ENCODE data around the gene FAF1. TPM values are rescaled to one million over a fixed set of nuclear protein-coding genes. Genes with fewer than 3 reads are reported as not detected.
"Not testable (repeated sequence)": the region's sequence is repeated elsewhere in the genome, so short reads cannot be mapped to it uniquely, and the experiment has no call there.

FAF1 gene
- total RNA-seq, 1 experiment from 2014 or later, result 124 TPM

DNA sequence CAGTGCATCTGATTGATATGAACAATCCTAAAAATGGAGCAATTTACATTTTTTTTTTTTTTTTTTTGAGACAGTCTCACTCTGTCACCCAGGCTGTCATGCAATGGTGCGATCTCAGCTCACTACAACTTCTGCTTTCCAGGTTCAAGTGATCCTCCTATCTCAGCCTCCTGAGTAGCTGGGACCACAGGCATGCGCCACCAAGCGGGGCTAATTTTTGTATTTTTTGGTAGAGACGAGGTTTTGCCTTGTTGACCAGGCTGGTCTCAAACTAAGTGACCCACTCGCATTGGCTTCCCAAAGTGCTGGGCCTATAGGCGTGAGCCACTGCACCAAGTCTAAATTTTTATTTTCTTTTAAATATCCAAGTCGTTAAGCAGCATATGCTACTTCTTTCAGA lies 109.0 kb downstream of the FAF1 start:
- Histone ChIP-seq H3K36me3 (peaks cover 8% of the 10 kb centered on the region), H3K27me3 (no peaks in the 10 kb centered on the region), H3K4me1 (no peaks in the 10 kb centered on the region), H3K4me3 (no peak overlapping the region), H3K27ac (no peak overlapping the region), H3K9me3 (replicated peaks) (peaks cover 11% of the 10 kb centered on the region)
- DNase-seq, result no peak

DNA sequence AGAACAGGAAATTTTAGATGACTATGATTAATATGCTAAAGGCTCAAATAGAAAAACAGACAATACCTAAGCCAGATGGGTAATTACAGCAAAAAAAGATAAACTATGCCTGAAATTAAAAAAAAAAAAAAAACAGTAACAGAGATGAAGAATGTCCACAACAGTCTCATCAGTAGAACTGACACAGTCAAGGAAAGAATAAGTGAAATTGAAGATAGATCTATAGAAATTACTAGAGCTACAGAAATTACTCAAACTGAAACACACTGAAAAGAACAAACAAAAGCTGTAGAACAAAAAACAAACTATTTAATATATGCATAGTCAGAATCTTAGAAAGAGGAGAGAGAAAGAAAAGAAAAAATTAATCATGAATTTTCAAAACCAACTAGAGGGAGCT lies 112.8 kb downstream of the FAF1 start:
- no peak for DNase-seq
- peaks cover 11% of the 10 kb centered on the region for H3K9me3 ChIP-seq (replicated peaks)
- peaks cover 8% of the 10 kb centered on the region for H3K36me3 ChIP-seq
- H3K27ac ChIP-seq, result no peak overlapping the region
- H3K27me3 ChIP-seq, result no peaks in the 10 kb centered on the region
- no peaks in the 10 kb centered on the region for H3K4me1 ChIP-seq
- no peak overlapping the region for H3K4me3 ChIP-seq

DNA sequence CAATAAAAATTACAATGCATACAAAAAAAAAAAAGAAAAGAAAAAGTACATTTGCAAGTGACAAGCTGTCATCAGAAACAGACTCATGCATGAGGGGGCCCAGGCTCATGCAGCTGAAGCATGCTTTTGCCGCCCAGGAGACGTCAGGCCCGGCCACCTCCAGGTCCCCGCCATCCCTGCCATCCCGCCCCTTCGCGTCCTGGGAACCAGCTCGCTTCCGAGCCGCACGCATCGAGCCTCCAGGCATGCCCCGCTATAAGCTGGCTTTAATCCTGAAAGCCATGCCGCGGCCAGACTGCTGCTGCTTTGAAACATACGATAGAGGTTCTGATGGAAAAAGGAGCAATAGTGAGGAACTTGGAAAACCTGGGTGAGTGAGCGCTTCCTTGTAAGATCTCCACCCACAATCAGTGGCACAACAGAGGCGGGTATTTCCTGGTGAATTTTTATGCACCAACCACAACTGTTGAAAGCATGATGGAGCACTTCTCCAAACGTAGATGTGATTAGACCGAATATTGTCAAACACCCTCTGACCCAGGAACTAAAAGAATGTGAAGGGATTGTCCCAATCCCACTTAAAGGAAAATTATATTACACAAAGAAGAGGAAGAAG lies 113.7 kb downstream of the FAF1 start:
- Histone ChIP-seq H3K36me3 (peaks cover 8% of the 10 kb centered on the region), H3K4me1 (no peaks in the 10 kb centered on the region), H3K9me3 (replicated peaks) (peaks cover 11% of the 10 kb centered on the region), H3K27ac (no peak overlapping the region), H3K27me3 (no peaks in the 10 kb centered on the region), H3K4me3 (no peak overlapping the region)
- DNase-seq, result no peak

DNA sequence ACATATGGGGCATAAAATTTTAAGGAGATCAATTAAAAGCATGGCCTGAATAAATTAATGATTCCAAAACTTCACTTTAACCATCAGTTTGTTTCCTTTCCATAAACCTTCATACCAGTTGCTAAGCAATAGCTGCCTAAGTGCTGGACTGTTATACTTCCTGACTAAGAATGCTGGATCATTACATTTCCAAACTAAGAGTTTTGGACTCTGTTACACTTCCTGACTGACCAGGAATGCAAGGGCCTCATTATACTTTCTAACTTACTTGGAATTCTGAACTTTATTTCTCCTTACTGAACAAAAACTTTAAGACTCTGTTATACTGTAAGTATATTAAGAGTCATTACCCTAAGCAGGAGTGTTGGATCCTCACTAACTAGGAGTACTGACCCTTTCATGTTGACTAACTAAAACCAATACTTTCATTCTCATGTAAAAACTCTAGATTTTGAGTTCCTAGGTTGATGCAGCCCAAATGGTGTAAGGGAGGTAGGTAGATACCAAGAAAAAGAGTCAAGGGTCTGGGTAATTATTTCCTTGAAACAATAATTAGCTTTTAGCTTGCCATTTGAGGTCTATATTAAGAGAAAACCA lies 118.2 kb downstream of the FAF1 start:
- no peak overlapping the region for H3K4me3 ChIP-seq
- H3K4me1 ChIP-seq, result no peaks in the 10 kb centered on the region
- H3K9me3 ChIP-seq (replicated peaks), result peaks cover 3% of the 10 kb centered on the region
- no peaks in the 10 kb centered on the region for H3K27me3 ChIP-seq
- H3K36me3 ChIP-seq, result no peaks in the 10 kb centered on the region
- H3K27ac ChIP-seq, result no peak overlapping the region
- no peak for DNase-seq

- Histone ChIP-seq H3K27ac (no peak overlapping the region), H3K9me3 (replicated peaks) (no peaks in the 10 kb centered on the region), H3K27me3 (no peaks in the 10 kb centered on the region), H3K36me3 (no peaks in the 10 kb centered on the region), H3K4me3 (no peak overlapping the region), H3K4me1 (no peaks in the 10 kb centered on the region)
- DNase-seq, result no peak
Observed at GRCh38 chr1:50836117-50836516, 124.0 kb downstream of the FAF1 start.

- no peak overlapping the region for H3K27ac ChIP-seq
- H3K9me3 ChIP-seq (replicated peaks), result no peaks in the 10 kb centered on the region
- H3K4me1 ChIP-seq, result peaks cover 13% of the 10 kb centered on the region
- no peaks in the 10 kb centered on the region for H3K27me3 ChIP-seq
- no peak overlapping the region for H3K4me3 ChIP-seq
- no peak for DNase-seq
- no peaks in the 10 kb centered on the region for H3K36me3 ChIP-seq
Observed at GRCh38 chr1:50833216-50833615, 126.9 kb downstream of the FAF1 start.

DNA sequence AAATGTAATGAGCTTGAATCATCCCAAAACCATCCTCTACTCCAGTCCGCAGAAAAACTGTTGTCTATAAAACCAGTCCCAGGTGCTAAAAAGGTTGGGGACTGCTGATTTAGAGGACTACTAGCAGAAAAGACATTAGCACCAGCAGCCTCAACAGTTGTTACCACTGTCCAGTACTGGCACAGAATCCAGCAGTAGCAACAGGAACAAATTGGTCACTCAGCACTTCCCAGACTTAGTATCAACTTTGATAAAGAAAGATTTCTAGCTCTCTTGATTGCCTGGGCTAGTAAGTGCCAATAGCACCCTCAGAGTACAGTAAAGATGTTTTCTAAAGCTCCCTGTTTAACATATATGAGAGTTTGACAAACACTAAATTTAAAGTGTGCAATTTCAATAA lies 127.9 kb downstream of the FAF1 start:
- Histone ChIP-seq H3K4me3 (no peak overlapping the region), H3K27me3 (no peaks in the 10 kb centered on the region), H3K27ac (no peak overlapping the region), H3K36me3 (no peaks in the 10 kb centered on the region; the same call in 1 of the 2 replicates), H3K4me1 (peaks cover 13% of the 10 kb centered on the region), H3K9me3 (replicated peaks) (no peaks in the 10 kb centered on the region)
- no peak for DNase-seq

DNA sequence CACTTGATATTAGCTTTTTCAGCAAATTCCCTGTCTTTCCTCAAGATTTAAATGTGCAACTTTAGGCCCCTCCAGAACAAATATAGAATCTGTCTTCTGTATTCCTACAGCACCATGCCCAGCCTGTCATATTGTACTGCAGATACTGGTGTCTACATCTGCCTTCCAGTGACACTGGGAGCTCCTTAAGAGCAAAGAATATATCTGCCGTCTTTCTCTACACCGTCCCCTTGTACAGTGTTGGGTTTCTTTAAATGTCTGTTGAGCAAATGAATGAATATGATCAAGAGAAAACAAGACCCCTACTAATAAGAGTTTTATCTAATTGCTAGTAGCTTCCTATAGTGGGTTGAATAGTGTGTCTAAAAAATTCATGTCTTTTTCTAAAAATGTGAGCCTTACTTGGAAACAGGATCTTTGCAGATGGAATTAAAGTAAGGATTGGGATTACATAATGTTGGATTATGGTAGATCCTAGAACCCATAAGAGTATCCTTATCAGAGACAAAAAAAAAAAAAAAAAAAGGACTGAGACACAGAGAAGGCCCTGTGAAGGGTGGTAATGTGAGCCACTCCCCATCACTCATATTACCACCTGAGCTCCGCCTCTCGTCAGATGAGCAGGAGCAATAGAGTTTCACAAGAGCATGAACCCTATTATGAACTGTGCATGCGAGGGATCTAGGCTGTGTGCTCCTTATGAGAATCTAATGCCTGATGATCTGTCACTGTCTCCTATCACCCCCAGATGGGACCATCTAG lies 128.6 kb downstream of the FAF1 start:
- no peaks in the 10 kb centered on the region; the same call in 1 of the 2 replicates for H3K36me3 ChIP-seq
- no peak overlapping the region for H3K27ac ChIP-seq
- H3K27me3 ChIP-seq, result no peaks in the 10 kb centered on the region
- DNase-seq, result no peak
- H3K4me3 ChIP-seq, result no peak overlapping the region
- H3K9me3 ChIP-seq (replicated peaks), result no peaks in the 10 kb centered on the region
- peaks cover 13% of the 10 kb centered on the region for H3K4me1 ChIP-seq

- Histone ChIP-seq H3K9me3 (replicated peaks) (no peaks in the 10 kb centered on the region), H3K36me3 (no peaks in the 10 kb centered on the region; the same call in 1 of the 2 replicates), H3K27me3 (no peaks in the 10 kb centered on the region), H3K27ac (no peak overlapping the region), H3K4me3 (no peak overlapping the region), H3K4me1 (peaks cover 13% of the 10 kb centered on the region)
- DNase-seq, result no peak
Observed at GRCh38 chr1:50830621-50831020, 129.4 kb downstream of the FAF1 start.

DNA sequence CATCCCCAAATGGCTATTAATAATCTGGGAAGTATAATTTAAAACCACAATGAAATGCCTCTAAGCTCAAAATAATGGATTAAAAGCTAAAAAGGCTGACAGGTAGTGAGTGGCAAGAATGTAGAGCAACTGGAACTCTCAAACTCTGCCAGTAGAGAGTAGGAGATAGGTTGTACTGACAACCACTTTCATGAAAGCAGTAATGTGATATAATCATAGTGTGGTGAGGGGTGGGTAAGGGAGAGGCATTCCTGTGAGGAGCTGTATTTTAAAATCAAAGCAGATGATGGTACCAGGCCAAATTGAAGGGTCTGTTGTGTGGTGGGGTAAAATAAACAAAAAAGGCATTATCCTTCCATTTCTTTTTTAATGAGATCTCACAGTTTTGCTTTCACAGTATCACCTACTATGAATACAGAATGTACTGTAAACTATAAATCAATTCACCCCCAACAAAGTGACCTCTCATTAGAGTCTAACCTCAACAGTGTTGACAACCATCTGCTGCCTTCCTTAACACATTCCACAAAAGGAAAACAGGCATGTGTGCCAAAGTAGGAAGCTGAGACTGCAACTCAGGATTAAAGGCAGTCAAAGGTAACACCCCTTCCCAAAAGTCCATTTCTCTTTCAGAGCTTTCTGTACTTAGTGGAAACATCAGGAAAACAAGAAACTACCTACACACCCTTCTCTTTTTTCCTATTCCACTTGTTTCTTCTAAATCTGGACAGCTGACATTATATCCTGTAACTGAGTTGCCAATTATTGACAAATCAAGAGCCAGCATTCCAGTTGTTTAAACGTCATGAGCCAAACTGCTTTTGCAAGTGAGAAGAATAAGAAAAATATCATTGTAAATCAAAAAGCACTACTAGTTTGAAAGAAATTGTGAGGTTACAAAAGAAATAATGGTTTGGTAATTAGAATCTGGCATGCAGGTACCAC lies 130.8 kb downstream of the FAF1 start:
- DNase-seq, result peak; percentile 24 to 66
- Histone ChIP-seq H3K27me3 (no peaks in the 10 kb centered on the region), H3K36me3 (no peaks in the 10 kb centered on the region; the same call in 1 of the 2 replicates), H3K9me3 (replicated peaks) (no peaks in the 10 kb centered on the region), H3K4me1 (peaks cover 13% of the 10 kb centered on the region), H3K27ac (no peak overlapping the region), H3K4me3 (no peak overlapping the region)

GRCh38 chr1:50827546-50827945 lies 132.5 kb downstream of the FAF1 start:
- no peaks in the 10 kb centered on the region; the same call in 1 of the 2 replicates for H3K36me3 ChIP-seq
- DNase-seq, result no peak
- no peaks in the 10 kb centered on the region for H3K27me3 ChIP-seq
- peaks cover 13% of the 10 kb centered on the region for H3K4me1 ChIP-seq
- no peak overlapping the region for H3K27ac ChIP-seq
- no peak overlapping the region for H3K4me3 ChIP-seq
- H3K9me3 ChIP-seq (replicated peaks), result no peaks in the 10 kb centered on the region

DNA sequence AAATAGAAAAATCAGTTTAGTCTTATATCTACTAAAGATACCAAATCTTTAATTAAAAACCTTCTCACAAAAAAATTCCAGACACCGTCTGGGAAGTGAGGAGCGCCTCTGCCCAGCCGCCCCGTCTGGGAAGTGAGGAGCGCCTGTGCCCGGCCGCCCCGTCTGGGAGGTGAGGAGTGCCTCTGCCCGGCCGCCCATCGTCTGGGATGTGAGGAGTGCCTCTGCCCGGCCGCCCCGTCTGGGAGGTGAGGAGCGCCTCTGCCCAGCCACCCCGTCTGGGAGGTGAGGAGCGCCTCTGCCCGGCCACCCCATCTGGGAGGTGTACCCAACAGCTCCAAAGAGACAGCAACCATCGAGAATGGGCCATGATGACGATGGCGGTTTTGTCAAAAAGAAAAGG lies 133.3 kb downstream of the FAF1 start:
- DNase-seq, result not testable (repeated sequence)
- peaks cover 13% of the 10 kb centered on the region for H3K4me1 ChIP-seq

DNA sequence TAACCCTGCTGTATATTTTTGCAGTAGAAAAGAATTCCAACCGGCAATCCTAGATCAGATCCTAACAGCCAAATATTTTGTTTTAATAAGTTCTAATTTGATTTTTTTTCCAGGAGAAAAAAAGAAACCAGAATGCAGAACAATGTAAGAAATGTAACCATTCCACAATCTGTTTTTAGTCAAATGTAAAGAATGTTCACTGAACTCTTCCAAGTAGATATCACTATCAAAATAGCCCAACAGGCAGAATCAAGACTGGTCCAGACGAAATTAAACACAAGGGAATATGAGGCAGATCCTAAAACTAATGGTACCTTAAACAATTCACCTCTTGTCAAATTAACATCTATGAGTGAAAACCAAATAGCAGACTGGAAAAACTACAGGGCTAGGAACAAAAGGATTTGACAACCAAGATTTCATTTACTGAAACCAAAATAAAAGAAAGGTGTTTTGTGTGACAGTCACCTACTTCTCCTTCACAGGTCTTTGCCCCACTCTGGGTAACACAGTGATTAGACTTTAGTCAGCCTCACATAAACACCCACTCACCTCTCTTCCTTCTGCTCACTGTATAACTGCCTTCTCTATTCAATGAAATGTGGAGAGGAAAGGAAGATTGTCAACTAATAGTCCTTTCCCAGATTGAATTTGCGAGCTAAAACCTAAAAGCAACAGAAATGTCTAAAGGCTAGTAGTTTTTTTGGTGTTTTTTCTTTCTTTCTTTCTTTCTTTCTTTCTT lies 137.9 kb downstream of the FAF1 start:
- Histone ChIP-seq H3K4me3 (no peak overlapping the region), H3K4me1 (no peaks in the 10 kb centered on the region), H3K27ac (no peak overlapping the region), H3K9me3 (replicated peaks) (no peaks in the 10 kb centered on the region), H3K36me3 (no peaks in the 10 kb centered on the region), H3K27me3 (no peaks in the 10 kb centered on the region)
- DNase-seq, result no peak

More for the DNA sequence above, 133.3 kb downstream of the FAF1 start:
- not testable (repeated sequence) for H3K4me3 ChIP-seq; H3K9me3 ChIP-seq (replicated peaks); H3K27ac ChIP-seq; H3K27me3 ChIP-seq; H3K36me3 ChIP-seq

- Histone ChIP-seq H3K27me3 (no peaks in the 10 kb centered on the region), H3K4me3 (no peak overlapping the region), H3K9me3 (replicated peaks) (no peaks in the 10 kb centered on the region), H3K36me3 (no peaks in the 10 kb centered on the region), H3K4me1 (no peaks in the 10 kb centered on the region), H3K27ac (no peak overlapping the region)
- no peak for DNase-seq
Observed at GRCh38 chr1:50820545-50820944, 139.5 kb downstream of the FAF1 start.
